ENCODE results near the gene PRDM16. TPM values are rescaled to one million over a fixed set of nuclear protein-coding genes. Genes with fewer than 3 reads are reported as not detected.

PRDM16 gene
- total and polyA plus RNA-seq, 2 of the 4 experiments (the other 2 are of a cell fraction): 0.02 TPM; not detected in 1

DNA sequence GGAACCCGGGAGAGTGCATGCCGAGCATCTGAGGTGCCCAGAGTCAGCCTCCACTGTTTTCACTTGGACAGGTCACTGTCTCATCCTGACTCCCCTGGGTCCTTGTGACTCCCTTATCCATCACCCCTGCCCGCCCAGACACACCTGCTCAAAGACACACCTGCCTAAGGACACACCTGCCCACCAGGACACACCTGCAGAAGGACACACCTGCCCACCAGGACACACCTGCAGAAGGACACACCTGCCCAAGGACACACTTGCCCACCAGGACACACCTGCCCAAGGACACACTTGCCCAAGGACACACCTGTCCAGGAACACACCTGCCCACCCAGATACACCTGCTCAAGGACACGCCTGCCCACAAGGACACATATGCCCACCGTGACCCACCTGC is 314.7 kb downstream of the PRDM16 start:
- no peak overlapping the region for H3K14ac ChIP-seq (replicated peaks; ENCODE audit: low read depth, low read length)
- H2AFZ ChIP-seq (replicated peaks; ENCODE audit: low read length, poor library complexity): no peak overlapping the region
- no peak overlapping the region for H2AK5ac ChIP-seq (ENCODE audit: low read depth, low read length)
- ATAC-seq (ENCODE audit: low read depth) (no peak), DNase-seq (no peak)
- H2BK120ac ChIP-seq (ENCODE audit: low read depth, low read length): no peak overlapping the region
- H3K4me1 ChIP-seq (ENCODE audit: control insufficient read depth, insufficient read depth, low read length): no peaks in the 10 kb centered on the region
- no peak overlapping the region for H4K91ac ChIP-seq (ENCODE audit: insufficient read depth, low read depth, low read length)
- no peak overlapping the region for H3K23ac ChIP-seq (ENCODE audit: low read depth, low read length)
- H3K18ac ChIP-seq (ENCODE audit: low read depth, low read length): no peak overlapping the region
- H3K56ac ChIP-seq (ENCODE audit: extremely low read depth, insufficient read depth, low read length): no peak overlapping the region
- no TSS peak for BruUV-seq (replicated peaks)
- H3K4me2 ChIP-seq (ENCODE audit: low read depth, low read length): no peak overlapping the region
- no peak overlapping the region for H2BK15ac ChIP-seq (ENCODE audit: low read depth, low read length)
- in situ Hi-C loops (cut with MboI; ENCODE audit: low sequenced_read_pairs): no loop called here
- dilution Hi-C loops (cut with HindIII; ENCODE audit: low sequenced_read_pairs, unreplicated experiment): no loop called here
- H3K9me3 ChIP-seq (ENCODE audit: control insufficient read depth, insufficient read depth, low read length): no peaks in the 10 kb centered on the region
- H3K79me1 ChIP-seq (ENCODE audit: low read depth in 1 of 2, low read length in 2 of 2): no peaks in the 10 kb centered on the region
- H2BK5ac ChIP-seq (ENCODE audit: low read depth, low read length, poor library complexity, severe bottlenecking): no peak overlapping the region
- H3K27ac ChIP-seq (ENCODE audit: insufficient read depth, low read length): no peak overlapping the region
- H3K4ac ChIP-seq (ENCODE audit: low read depth, low read length): no peak overlapping the region
- H2AK9ac ChIP-seq (replicated peaks; ENCODE audit: low read depth, low read length, poor library complexity): no peak overlapping the region
- H4K8ac ChIP-seq (ENCODE audit: low read depth in 2 of 2, low read length in 2 of 2): no peak overlapping the region
- no peak overlapping the region for H2BK20ac ChIP-seq (ENCODE audit: low read depth, low read length)
- no peaks in the 10 kb centered on the region for H4K20me1 ChIP-seq (ENCODE audit: insufficient read depth, low read length)
- intact Hi-C loops (cut with micrococcal nuclease): no loop called here
- ChIA-PET POLR2A (ENCODE audit: unreplicated experiment) (no interaction called here), CTCF (no interaction called here)
- WGBS, 2 experiments (ENCODE audit: extremely low coverage in 2 of 2, insufficient read length in 1 of 2): 66% methylated on average over 4 of the region's 5 CpGs; no CpG with 5 or more reads in 1 of the 2 experiments
- no peaks in the 10 kb centered on the region for H3K36me3 ChIP-seq (ENCODE audit: control insufficient read depth, insufficient read depth, low read length)
- no peak overlapping the region for H3K9ac ChIP-seq (ENCODE audit: low read depth, low read length)
- H3K4me3 ChIP-seq (ENCODE audit: insufficient read depth, low read depth, low read length): no peak overlapping the region
- TF ChIP-seq CHD1 (IDR thresholded peaks at IDR 0.05; ENCODE audit: low read depth, low read length): no peak
- no peak for TF ChIP-seq ELK1 (IDR thresholded peaks at IDR 0.05; ENCODE audit: borderline replicate concordance, low read depth, low read length)
- TF ChIP-seq, protein P1, sequence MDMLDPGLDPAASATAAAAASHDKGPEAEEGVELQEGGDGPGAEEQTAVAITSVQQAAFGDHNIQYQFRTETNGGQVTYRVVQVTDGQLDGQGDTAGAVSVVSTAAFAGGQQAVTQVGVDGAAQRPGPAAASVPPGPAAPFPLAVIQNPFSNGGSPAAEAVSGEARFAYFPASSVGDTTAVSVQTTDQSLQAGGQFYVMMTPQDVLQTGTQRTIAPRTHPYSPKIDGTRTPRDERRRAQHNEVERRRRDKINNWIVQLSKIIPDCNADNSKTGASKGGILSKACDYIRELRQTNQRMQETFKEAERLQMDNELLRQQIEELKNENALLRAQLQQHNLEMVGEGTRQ (IDR thresholded peaks at IDR 0.05; ENCODE audit: low read depth, low read length): no peak
- TF ChIP-seq MAFK (IDR thresholded peaks at IDR 0.05; ENCODE audit: low read depth, low read length): no peak
- no peak for TF ChIP-seq NFE2L2 (IDR thresholded peaks at IDR 0.05; ENCODE audit: low read depth, low read length)
- TF ChIP-seq CEBPB (IDR thresholded peaks at IDR 0.05; ENCODE audit: low read depth, low read length): no peak
- TF ChIP-seq POLR2A (IDR thresholded peaks at IDR 0.05; ENCODE audit: low read depth, low read length): no peak
- TF ChIP-seq FOS (IDR thresholded peaks at IDR 0.05; ENCODE audit: low read depth, low read length): no peak
- H3K27me3 ChIP-seq (ENCODE audit: control insufficient read depth, insufficient read depth, low read length): peaks cover 15% of the 10 kb centered on the region
- no peaks in the 10 kb centered on the region for H3K9me1 ChIP-seq (ENCODE audit: insufficient read depth, low read length)
- H4K5ac ChIP-seq (ENCODE audit: low read depth, low read length): no peak overlapping the region
